Measurements from ENCODE around the gene WDR5. TPM values are rescaled to one million over a fixed set of nuclear protein-coding genes. Genes with fewer than 3 reads are reported as not detected.

Gene WDR5
- total and polyA plus RNA-seq, 2 experiments from 2014 or later, result 37.0 to 56.6 TPM

- no peaks in the 10 kb centered on the region; the same call in 2 of the 3 replicates for H3K36me3 Mint-ChIP-seq (ENCODE audit: low read depth)
- ATAC-seq, result no peak
Measured at GRCh38 chr9:134089972-134090371, 45.9 kb upstream of the WDR5 start.

GRCh38 chr9:134099123-134099761 lies 36.6 kb upstream of the WDR5 start:
- peaks cover 7% of the 10 kb centered on the region for H3K27me3 Mint-ChIP-seq (ENCODE audit: insufficient read depth, low read depth, poor library complexity)
- DNase-seq (ENCODE audit: low spot score) (peak; percentile 82), ATAC-seq (peak; percentile 98)
- Histone ChIP-seq H3K27me3 (ENCODE audit: insufficient read depth) (no peaks in the 10 kb centered on the region), H3K4me3 (no peak overlapping the region), H3K9me2 (ENCODE audit: insufficient read depth) (no peaks in the 10 kb centered on the region), H3K4me1 (ENCODE audit: insufficient read depth) (no peaks in the 10 kb centered on the region), H3K27ac (ENCODE audit: low read depth) (no peak overlapping the region), H3F3A (replicated peaks; ENCODE audit: low read depth) (no peaks in the 10 kb centered on the region), H4K20me1 (replicated peaks; ENCODE audit: insufficient read depth) (no peaks in the 10 kb centered on the region), H3K79me2 (replicated peaks; ENCODE audit: insufficient read depth) (no peaks in the 10 kb centered on the region), H2AFZ (no peak overlapping the region), H3K36me3 (ENCODE audit: insufficient read depth) (no peaks in the 10 kb centered on the region), H3K4me2 (no peak overlapping the region)
- TF ChIP-seq CTCF (conservative IDR thresholded peaks at IDR 0.05; ENCODE audit: low read depth in 2 of 2), result peak; percentile 81 to 95
- no peak for TF ChIP-seq ETS1 (IDR thresholded peaks at IDR 0.05)
- TF ChIP-seq CREB1 (CRISPR knock-in tag; IDR thresholded peaks at IDR 0.05; ENCODE audit: low read depth), result peak; percentile 78
- peaks cover 23% of the 10 kb centered on the region for H3K9me3 Mint-ChIP-seq
- H3K4me3 Mint-ChIP-seq, result no peak overlapping the region
- no peak overlapping the region for H3K27ac Mint-ChIP-seq
- no peaks in the 10 kb centered on the region for H3K4me1 Mint-ChIP-seq
- H3K36me3 Mint-ChIP-seq (ENCODE audit: low read depth), result no peaks in the 10 kb centered on the region; the same call in 2 of the 3 replicates

More at GRCh38 chr9:134089972-134090371, 45.9 kb upstream of the WDR5 start:
- Histone ChIP-seq H3K4me2 (no peak overlapping the region), H3K79me2 (replicated peaks; ENCODE audit: insufficient read depth) (no peaks in the 10 kb centered on the region), H3K9me2 (ENCODE audit: insufficient read depth) (no peaks in the 10 kb centered on the region), H3K36me3 (ENCODE audit: insufficient read depth) (no peaks in the 10 kb centered on the region), H4K20me1 (replicated peaks; ENCODE audit: insufficient read depth) (no peaks in the 10 kb centered on the region), H2AFZ (no peak overlapping the region), H3K4me3 (no peak overlapping the region), H3K27me3 (ENCODE audit: insufficient read depth) (no peaks in the 10 kb centered on the region), H3F3A (replicated peaks; ENCODE audit: low read depth) (0 out of 2 replicates have a peak, but pooled peaks cover 4% of the 10 kb centered on the region), H3K4me1 (ENCODE audit: insufficient read depth) (peaks cover 3% of the 10 kb centered on the region; the same call in 1 of the 2 replicates), H3K27ac (ENCODE audit: low read depth) (no peak overlapping the region)
- DNase-seq (ENCODE audit: low spot score), result no peak
- Mint-ChIP-seq H3K4me3 (no peak overlapping the region), H3K27ac (no peak overlapping the region), H3K9me3 (peaks cover 2% of the 10 kb centered on the region; the same call in 2 of the 3 replicates), H3K27me3 (ENCODE audit: insufficient read depth, low read depth, poor library complexity) (peaks cover 11% of the 10 kb centered on the region), H3K4me1 (peaks cover 4% of the 10 kb centered on the region; the same call in 1 of the 3 replicates)
- TF ChIP-seq NANOG (IDR thresholded peaks at IDR 0.05; ENCODE audit: borderline replicate concordance) (no peak), ETS1 (IDR thresholded peaks at IDR 0.05) (no peak), CTCF (conservative IDR thresholded peaks at IDR 0.05; ENCODE audit: low read depth in 2 of 2) (no peak), EZH2phosphoT487 (IDR thresholded peaks at IDR 0.05; ENCODE audit: unreplicated experiment) (no peak), ZNF331 (CRISPR knock-in tag; IDR thresholded peaks at IDR 0.05; ENCODE audit: low read depth) (no peak)
